SK-N-MC (cell line): ENCODE results near the gene TNNT3.

Experiments used
- EZH2 ChIP-seq: fragments of 200-600 bp; sonication (generic); IDR thresholded peaks from one replicate; pipeline ENCODE4 v1.6.1; 2017; ENCODE audit warnings: antibody characterized with exemption
- POLR2AphosphoS5 ChIP-seq: IDR thresholded peaks from 2 replicates; pipeline ENCODE4 v1.6.1; 2012; ENCODE audit warnings: mild to moderate bottlenecking, low read depth, low read length, borderline replicate concordance

- TF ChIP-seq POLR2AphosphoS5 (no peak), EZH2 (no peak)
These were observed 15.0 kb downstream of the TNNT3 start for GRCh38 chr11:1934335-1935155.
